Uterus (tissue), 4 donors: ENCODE measurements around the gene GAREM1. TPM values are rescaled to one million over a fixed set of nuclear protein-coding genes. Genes with fewer than 3 reads are reported as not detected.

Source experiments
- DNase-seq, 2 donors: peaks; one replicate each; pipeline ENCODE4 v3.0.0-alpha.2; 2019 to 2020
- H3K27ac ChIP-seq, 2 donors: fragments of 200-600 bp; sonication (generic); 1 replicate in 1 of 2; 2 replicates in 1 of 2; pipeline ENCODE4 v1.5.1; 2016 to 2018
- H3K27me3 ChIP-seq, 2 donors: fragments of 200-600 bp; sonication (generic); one replicate each; pipeline ENCODE4 v1.5.1; 2018 to 2019; ENCODE audit warnings: control low read depth in 1 of 2
- H3K36me3 ChIP-seq, 2 donors: fragments of 200-600 bp; sonication (generic); one replicate each; pipeline ENCODE4 v1.5.1; 2019; ENCODE audit warnings: control low read depth in 1 of 2
- H3K4me1 ChIP-seq, 2 donors: fragments of 200-600 bp; sonication (generic); one replicate each; pipeline ENCODE4 v1.5.1; 2018 to 2019; ENCODE audit warnings: control low read depth in 1 of 2
- H3K4me3 ChIP-seq, 2 donors: fragments of 200-600 bp; sonication (generic); 1 replicate in 1 of 2; 2 replicates in 1 of 2; pipeline ENCODE4 v1.5.1; 2018 to 2019; ENCODE audit warnings: mild to moderate bottlenecking in 1 of 2
- H3K9me3 ChIP-seq, 2 donors: fragments of 200-600 bp; sonication (generic); one replicate each; pipeline ENCODE4 v1.5.1; 2019; ENCODE audit warnings: control low read depth in 1 of 2
- CTCF ChIP-seq, 4 experiments: fragments of 200-600 bp in 2 of 4; fragments of 450-650 bp in 2 of 4; sonication (generic) in 2 of 4; IDR thresholded peaks; one replicate each; pipeline ENCODE4 v1.5.1; 2016 to 2019; ENCODE audit warnings: antibody characterized with exemption in 4 of 4, mild to moderate bottlenecking in 2 of 4, moderate library complexity in 1 of 4
- POLR2A ChIP-seq, 2 donors: fragments of 450-650 bp; IDR thresholded peaks; one replicate each; pipeline ENCODE4 v1.6.1; 2016; ENCODE audit warnings: antibody characterized with exemption in 2 of 2, mild to moderate bottlenecking in 1 of 2, moderate library complexity in 1 of 2
- intact Hi-C: fragments of 100-400 bp; cut with DNase I; formaldehyde crosslinking; loops from one replicate; pipeline ENCODE4 v1.15.1; 2023; ENCODE audit warnings: low total_unique reads
- total RNA-seq, 4 donors: library from RNA; depleted of rRNA in 3 of 4; stranded (reverse); fragments of >200 nt in 3 of 4; gene quantifications; one replicate each; pipeline versions ENCODE4 v1.1.0 to v1.2.4, GENCODE V29; 2014 to 2023
- donor health status: DM: yes; HTN: yes; CAD: no.

The GAREM1 gene
- total RNA-seq, 4 donors from 2014 or later, result 1.5 to 12.0 (median 5.9) TPM

GRCh38 chr18:32368991-32369390 is 101.7 kb downstream of the GAREM1 start:
- intact Hi-C loops, result no loop called here
- Histone ChIP-seq H3K36me3 (no peaks in the 10 kb centered on the region), H3K9me3 (no peaks in the 10 kb centered on the region), H3K27ac (no peak overlapping the region), H3K4me1 (no peaks in the 10 kb centered on the region), H3K4me3 (no peak overlapping the region), H3K27me3 (no peaks in the 10 kb centered on the region)
- TF ChIP-seq POLR2A (IDR thresholded peaks at IDR 0.05), result no peak
- no peak for TF ChIP-seq CTCF (IDR thresholded peaks at IDR 0.05)
- no peak for DNase-seq

DNA sequence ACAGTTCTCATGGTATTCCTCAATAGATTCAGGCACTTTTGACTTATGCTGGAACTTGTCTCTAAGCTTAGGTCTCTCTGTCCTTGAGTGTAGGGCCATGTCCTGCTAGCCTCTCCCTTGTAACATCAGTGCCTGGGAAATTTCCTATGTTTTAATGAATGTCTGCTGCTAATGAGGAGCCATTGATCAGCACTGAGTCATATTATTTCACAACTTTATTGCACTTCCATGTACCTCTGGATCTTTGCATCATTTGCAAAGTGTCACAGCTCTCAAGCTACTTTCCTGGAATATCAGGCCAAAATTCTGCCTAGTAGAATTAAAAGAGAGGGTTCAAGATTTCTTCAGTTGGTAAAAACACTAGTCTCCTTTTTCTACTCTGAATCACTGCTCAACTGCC is 102.5 kb downstream of the GAREM1 start:
- Histone ChIP-seq H3K9me3 (no peaks in the 10 kb centered on the region), H3K4me1 (no peaks in the 10 kb centered on the region), H3K4me3 (no peak overlapping the region), H3K27ac (no peak overlapping the region), H3K36me3 (no peaks in the 10 kb centered on the region), H3K27me3 (no peaks in the 10 kb centered on the region)
- intact Hi-C loops, result no loop called here
- no peak for TF ChIP-seq POLR2A (IDR thresholded peaks at IDR 0.05)
- no peak for DNase-seq

DNA sequence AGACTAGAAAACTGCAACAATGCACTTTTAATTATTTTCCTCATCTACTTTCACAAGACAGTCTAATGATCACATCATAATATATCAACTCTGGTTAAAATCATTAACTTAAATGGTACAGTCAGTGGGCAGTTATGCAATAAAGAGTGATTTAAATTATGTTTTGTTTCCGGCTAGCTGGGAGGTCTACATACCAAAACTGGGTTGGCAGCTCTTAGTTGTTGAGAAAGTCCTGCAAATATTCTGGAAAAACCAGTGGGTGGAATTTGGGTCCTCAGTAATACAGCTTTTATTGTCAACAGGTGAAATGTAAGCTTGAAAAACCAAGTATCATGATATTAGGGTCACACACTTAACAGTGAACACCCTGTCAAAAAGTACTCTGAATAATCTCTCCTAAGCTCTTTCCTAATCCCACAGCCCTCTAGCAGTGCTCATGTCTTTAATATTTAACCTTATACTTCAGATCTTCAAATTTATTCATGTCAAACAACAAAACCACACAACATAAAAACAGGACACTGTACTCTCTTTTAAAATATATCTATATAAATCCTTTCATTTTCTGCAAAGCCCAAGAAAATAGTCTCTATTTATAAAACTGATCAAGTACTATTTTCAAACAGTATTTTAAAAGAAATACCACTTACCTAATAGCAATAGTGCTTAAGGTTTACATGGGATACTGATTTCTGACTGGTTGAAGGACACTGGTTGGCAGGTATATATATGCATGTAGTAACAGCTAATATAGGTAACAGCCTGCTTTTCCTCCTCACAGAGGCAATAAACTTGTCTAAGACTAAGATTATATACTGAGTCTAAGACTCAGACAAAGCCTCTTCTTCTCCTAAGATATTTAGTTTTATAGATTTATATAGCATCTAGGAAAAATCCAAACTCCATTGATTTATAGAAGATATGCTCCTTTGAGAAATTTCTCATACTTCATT is 103.8 kb downstream of the GAREM1 start:
- Histone ChIP-seq H3K9me3 (no peaks in the 10 kb centered on the region), H3K36me3 (no peaks in the 10 kb centered on the region), H3K4me3 (no peak overlapping the region), H3K4me1 (no peaks in the 10 kb centered on the region), H3K27me3 (no peaks in the 10 kb centered on the region), H3K27ac (no peak overlapping the region)
- intact Hi-C loops, result no loop called here
- DNase-seq, result no peak
- TF ChIP-seq CTCF (IDR thresholded peaks at IDR 0.05), result no peak
- no peak for TF ChIP-seq POLR2A (IDR thresholded peaks at IDR 0.05)

DNA sequence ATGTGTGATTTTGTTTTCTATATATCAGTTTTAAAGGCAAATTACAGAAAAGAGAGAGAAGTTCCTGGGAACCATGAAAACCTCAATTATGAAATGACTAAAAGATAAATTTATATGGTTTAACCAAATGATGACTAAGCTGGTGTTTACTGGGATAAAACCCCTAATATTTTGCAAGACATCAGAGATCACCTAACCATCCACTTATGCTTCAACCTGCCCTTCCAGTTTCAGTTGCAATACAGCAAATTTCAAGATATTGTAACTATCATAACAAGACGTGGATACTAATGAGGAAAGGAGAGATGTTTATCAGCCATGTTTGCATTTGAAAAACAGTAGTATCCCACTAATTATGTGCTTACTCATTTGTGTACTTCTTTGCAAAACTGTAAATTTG is 108.2 kb downstream of the GAREM1 start:
- intact Hi-C loops, result no loop called here
- H3K4me3 ChIP-seq, result no peak overlapping the region
- no peaks in the 10 kb centered on the region for H3K36me3 ChIP-seq
- no peak for TF ChIP-seq POLR2A (IDR thresholded peaks at IDR 0.05)
- TF ChIP-seq CTCF (IDR thresholded peaks at IDR 0.05), result no peak
- no peaks in the 10 kb centered on the region for H3K4me1 ChIP-seq
- no peaks in the 10 kb centered on the region for H3K27me3 ChIP-seq
- no peak for DNase-seq
- H3K27ac ChIP-seq, result no peak overlapping the region
- no peaks in the 10 kb centered on the region for H3K9me3 ChIP-seq

GRCh38 chr18:32360682-32361345 is 109.9 kb downstream of the GAREM1 start:
- no peaks in the 10 kb centered on the region for H3K27me3 ChIP-seq
- H3K27ac ChIP-seq, result no peak overlapping the region
- TF ChIP-seq CTCF (IDR thresholded peaks at IDR 0.05) (no peak), POLR2A (IDR thresholded peaks at IDR 0.05) (no peak)
- H3K36me3 ChIP-seq, result no peaks in the 10 kb centered on the region
- H3K9me3 ChIP-seq, result no peaks in the 10 kb centered on the region
- no peak overlapping the region for H3K4me3 ChIP-seq
- peaks cover 0 to 4% of the 10 kb centered on the region in 2 donors for H3K4me1 ChIP-seq
- intact Hi-C loops, result no loop called here
- no peak for DNase-seq
